HG03196 (cell line): ENCODE data around the gene HHIPL1.

Experiments
- ATAC-seq: cut with Tn5 transposase; IDR thresholded peaks from one replicate; pipeline ENCODE4 v1.9.1; 2021; ENCODE audit not compliant: unreplicated experiment

The HHIPL1 gene

DNA sequence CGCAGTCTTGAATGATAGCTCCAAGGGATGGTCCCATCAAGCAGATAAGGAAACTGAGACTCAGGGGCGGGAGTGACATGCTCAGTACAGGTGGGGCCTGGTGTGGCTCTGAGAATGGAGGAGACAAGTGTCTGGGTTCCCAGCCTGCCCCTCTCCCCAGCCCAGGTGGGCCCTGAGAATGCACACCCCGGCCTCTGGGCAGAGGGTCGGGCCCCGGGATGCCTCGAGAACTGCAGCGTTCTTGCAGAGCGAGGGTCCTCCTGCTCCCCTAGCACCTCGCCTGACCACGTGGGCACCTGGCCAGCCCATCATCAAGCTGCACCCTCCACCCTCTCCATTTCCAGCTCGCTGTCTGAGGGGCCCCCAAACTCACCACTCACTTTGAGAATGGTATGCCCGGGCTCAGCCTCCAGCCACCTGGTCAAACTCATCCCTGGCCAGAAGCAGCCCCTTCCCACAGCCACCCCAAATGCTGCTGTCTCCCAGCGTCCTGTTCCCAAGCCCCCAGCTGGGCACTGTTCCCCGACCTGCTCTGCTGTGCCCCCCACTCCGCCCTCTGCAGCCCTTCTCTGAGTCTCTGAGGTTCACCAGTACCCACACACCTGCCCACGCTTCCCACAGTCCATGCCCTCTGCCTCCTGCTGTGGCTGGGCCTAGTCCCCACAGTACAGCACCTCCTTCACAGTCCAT, 83.4 kb downstream of the HHIPL1 start:
- ATAC-seq, result no peak

- no peak for ATAC-seq
These were observed 84.1 kb downstream of the HHIPL1 start for GRCh38 chr14:99728981-99729451.
